Activated T-helper 1 cell treated with anti-CD3 and anti-CD28 coated beads, Interleukin-2, amount 50 U/mL, for 16 hours (primary cell): ENCODE data around the gene CLMP.
"Not testable (repeated sequence)": the region's sequence is repeated elsewhere in the genome, so short reads cannot be mapped to it uniquely, and the experiment has no call there.

Experiments used
- DNase-seq, 2 donors: peaks; one replicate each; pipeline ENCODE4 v3.0.0-alpha.2; 2020; ENCODE audit warnings: low read depth in 1 of 2, low spot score in 1 of 2

The CLMP gene

DNA sequence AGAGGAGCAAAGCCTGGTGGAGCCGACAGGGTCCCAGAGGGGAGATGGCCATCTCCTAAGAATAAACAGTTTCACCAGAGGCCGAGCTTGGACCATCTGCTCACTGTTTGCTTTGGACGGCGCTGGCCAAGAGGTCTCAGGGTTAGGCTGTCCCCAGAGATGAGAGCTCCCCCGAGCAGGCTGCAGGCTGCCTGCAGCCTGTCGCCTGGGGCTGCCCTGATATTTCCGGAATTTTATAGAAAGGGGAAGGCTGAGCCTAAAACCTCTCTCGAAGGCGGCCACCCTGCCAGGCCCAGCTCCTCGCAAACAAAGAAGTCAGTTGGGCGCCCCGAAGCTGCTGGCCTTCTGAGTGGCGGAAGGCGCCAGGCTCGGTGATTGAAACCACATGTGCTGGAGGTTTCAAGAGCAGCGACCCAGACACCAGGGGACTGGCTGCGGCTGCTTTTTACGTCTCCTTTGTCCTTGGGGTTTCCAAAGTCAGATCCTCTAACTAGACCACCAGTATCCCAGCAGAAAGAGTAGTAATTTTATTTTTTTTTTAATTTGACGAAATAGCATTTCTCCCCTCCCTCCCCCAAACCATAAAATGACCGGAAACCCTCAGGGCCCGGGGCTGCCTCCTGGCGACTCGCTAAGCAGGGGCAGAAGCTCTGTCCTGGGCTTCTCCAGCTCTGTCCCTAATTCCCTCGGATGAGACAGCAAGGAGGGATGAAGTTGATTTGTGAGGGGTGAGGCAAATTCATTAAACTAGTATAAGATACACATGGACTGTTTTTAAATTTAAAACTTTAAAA, 57.4 kb downstream of the CLMP start:
- DNase-seq = no peak

- DNase-seq = no peak
Observed at GRCh38 chr11:123135863-123136446, 59.1 kb downstream of the CLMP start.

DNA sequence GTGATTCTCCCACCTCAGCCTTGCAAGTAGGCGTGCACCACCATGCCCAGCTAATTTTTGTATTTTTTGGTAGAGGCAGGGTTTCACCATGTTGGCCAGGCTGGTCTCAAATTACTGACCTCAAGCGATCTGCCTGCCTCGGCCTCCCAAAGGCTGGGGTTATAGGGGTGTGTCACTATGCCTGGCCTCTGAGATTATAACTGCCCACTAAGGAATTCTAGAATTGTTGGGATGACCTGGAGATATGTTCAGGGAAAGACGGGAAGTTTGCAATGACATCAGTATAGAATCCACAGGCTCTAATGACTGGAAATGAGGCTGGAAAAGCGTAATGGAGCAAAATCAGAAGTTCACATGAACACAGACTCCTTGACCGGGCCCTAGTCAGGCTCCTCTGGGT, 62.2 kb downstream of the CLMP start:
- DNase-seq = no peak

DNA sequence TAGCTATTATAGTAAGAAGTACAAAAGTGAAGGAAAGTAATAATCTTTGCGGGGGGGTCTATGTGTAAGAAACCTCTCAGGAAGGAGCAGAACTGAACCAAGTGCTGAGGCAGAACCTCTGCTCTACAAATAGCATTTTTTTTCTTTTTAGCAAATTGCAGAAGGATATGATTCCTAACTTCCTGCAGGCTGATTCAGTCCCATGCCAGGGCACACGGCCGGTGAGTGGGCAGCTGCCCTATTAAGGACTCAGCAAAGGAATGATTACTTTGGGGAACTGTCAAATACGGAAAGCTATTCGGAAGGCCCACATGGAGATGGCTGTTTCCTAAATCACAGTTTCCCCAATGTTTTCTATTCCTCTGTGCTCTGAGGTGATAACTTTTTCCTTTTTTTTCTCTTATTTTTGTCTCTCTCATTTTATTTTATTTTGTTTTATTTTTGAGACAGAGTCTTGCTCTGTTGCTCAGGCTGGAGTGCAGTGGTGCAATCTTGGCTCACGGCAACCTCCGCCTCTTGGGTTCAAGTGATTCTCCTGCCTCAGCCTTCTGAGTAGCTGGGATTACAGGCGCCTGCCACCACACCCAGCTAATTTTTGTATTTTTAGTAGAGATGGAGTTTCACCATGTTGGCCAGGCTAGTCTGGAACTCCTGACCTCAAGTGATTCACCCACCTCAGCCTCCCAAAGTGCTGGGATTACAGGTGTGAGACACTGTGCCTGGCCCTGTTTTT, 62.8 kb downstream of the CLMP start:
- DNase-seq = not testable (repeated sequence)

GRCh38 chr11:123129920-123130319, 65.1 kb downstream of the CLMP start:
- no peak for DNase-seq

- DNase-seq = no peak
Observed at GRCh38 chr11:123125169-123125568, 69.9 kb downstream of the CLMP start.

- DNase-seq = no peak
Observed at GRCh38 chr11:123122852-123123251, 72.2 kb downstream of the CLMP start.

DNA sequence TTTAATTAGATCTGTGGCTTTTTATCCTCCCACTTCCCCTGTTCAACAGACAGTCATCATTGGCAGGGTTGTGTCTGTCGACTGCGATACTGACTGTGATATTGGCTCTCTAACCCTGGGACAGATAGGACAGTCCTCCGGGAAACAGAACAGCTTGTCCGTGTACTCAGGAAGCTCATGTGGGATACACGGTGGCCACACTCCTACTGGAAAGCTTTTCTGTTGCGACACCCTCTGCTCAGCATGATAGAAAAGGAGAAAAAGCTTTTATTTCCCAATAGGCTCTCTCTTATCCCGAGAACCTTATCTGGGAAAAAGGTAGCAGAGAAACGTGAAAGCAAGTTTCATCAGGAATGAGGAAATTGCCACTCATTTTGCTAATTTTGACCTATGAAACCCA, 72.7 kb downstream of the CLMP start:
- DNase-seq = no peak

DNA sequence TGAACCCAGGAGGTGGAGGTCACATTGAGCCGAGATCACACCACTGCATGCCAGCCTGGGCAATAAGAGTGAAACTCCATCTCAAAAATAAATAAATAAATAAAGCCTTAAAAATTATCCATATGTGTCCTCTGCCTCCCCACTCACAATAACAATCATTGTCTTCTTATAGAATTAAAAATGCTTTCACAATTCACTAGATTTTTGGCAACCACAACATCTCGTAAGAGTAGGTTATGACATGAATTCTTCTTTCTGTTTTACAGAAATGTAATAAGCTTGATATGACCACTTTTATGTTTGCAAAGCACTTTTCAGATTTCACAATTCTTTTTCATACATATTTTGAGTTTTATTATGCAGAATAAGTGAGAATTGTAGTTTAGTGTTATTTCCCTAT, 78.6 kb downstream of the CLMP start:
- DNase-seq = no peak

- no peak for DNase-seq
Observed at GRCh38 chr11:123111465-123111864, 83.6 kb downstream of the CLMP start.

DNA sequence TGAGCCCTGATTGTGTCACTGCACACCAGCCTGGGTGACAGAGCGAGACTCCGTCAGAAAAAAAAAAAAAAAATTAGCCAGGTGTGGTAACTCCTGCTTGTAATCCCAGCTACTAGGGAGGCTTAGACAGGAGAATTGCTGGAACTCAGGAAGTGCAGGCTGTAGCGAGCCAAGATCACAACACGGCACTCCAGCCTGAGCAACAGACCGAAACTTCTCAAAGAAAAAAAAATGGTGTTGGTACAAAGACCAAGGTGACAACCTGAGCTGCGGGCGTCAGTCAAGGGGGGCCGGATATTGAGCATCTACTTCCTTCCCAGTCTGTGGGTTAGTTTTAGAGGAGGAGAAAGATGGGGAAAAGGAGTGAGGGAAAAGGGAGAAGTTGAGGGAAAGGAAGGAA, 84.7 kb downstream of the CLMP start:
- no peak for DNase-seq

DNA sequence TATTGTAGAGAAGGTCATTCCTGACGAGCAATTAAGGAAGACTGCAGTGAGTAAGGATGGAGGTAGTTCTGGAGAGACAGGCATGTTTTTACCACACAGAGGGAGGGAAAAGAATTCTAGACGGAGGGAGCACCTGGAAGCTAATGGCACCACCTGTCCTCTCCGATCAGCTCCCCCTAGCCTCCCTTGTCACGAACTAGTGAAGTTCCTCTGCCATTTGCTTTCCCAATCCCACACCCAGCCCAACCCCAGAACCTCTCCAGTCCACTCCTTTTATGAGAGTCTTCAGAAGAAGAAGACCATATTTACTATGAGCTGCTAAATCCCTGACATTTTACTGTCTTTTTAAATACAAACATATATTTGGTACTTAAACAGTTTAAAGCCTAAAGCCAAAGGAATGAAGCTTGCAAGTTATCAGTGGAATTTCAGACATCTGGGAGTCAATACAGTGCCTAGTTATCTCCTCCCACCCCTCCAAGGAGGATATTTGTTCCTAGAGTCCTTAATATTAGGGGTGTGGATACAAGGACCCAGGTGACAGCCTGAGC, 87.0 kb downstream of the CLMP start:
- no peak for DNase-seq

- no peak for DNase-seq
Observed at GRCh38 chr11:123104697-123105096, 90.4 kb downstream of the CLMP start.

GRCh38 chr11:123103326-123103980, 91.6 kb downstream of the CLMP start:
- no peak for DNase-seq

DNA sequence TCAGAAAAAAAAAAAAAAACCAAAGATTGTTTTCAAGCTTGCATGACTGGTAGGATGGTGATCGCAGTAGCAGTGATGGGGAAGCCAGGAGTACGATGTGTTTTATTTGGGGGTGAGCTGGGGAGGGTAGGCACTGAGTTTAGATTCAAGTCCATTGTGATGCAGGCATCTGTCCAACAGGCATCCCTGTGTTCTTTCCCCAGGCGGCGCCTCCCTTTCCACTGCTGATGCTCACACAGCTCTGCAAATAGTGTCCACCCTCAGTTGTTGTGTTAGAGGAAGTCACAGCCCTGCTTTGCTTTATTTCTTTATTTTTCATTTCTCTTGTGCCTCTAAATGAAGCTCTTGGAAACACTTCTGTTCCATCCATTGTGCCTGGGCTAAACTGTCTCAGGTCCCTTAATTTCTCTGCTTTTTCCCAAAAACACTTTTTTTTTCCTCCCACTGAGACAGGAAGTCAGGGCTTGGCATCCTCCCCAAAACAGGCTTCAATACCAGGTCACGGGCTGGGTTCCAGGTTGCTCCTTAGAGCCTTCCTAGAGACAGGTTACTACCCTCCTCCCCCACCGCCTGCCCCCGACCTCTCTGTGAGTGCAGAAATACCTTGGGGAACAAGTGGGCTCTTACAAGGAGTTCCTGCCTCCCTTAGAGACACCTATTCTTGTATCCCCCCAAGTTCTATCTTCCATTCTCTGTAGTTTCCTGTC, 94.5 kb downstream of the CLMP start:
- DNase-seq = no peak

GRCh38 chr11:123098990-123099389, 96.1 kb downstream of the CLMP start:
- DNase-seq = no peak

DNA sequence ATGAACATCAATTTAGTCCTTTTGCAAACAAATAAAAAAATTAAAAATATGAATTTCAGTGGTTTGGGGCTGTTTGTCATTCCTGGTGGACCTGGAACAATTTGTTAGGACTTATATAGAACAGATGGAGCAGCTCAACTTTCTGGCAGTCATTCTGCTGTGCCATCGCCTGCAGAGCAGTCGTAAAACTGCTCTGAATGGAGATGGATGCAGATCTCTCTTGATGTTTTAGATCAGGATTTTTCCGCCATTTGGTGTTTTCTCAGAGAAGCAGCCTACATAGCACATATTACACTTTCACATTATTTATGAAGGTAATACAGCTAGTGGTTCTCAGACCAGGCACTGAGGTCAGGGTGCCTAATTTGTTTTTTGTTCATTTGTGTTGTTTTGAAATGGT, 101.3 kb downstream of the CLMP start:
- no peak for DNase-seq

DNA sequence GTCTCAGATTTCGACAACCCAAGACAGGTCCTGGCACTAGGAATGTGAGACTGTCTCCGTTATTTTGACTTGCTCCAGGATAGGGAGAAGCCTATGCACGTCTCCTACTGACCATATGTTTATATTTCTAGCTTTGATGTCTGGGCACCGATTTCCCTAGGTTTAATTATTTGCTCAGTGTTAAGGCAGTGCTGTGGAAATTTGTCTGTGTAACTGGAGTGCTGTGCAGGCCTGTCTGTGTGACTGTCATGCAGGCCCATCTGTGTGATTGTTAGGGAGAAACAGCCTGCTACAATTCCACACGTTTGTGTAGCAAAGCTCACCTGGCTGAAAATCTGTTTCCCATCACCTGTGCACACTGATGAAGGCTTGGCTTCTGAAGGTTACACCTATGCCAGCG, 103.5 kb downstream of the CLMP start:
- DNase-seq = no peak

- not testable (repeated sequence) for DNase-seq
Observed at GRCh38 chr11:123090168-123090567, 104.9 kb downstream of the CLMP start.

DNA sequence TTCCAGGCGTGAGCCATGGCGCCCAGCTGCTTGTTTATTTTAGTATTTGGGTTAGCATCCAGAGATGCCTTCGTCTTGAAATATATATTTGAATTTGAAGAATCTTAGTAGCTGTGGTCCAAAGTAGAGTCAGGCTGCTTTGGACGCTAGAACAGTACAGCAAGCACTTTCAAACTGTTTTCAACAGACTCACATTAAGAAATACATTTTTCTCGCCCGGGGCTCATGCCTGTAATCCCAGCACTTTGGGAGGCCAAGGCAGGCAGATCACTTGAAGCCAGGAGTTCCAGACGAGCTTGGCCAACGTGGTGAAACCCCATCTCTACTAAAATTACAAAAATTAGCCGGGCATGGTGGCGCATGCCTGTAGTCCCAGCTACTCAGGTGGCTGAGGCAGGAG, 106.2 kb downstream of the CLMP start:
- DNase-seq = not testable (repeated sequence)

- not testable (repeated sequence) for DNase-seq
Observed at GRCh38 chr11:123087657-123088056, 107.4 kb downstream of the CLMP start.
